ENCODE results near the gene DLGAP1. TPM values are rescaled to one million over a fixed set of nuclear protein-coding genes. Genes with fewer than 3 reads are reported as not detected.

Gene DLGAP1
- total RNA-seq, 1 experiment from 2014 or later, result 0.07 TPM

GRCh38 chr18:4193086-4193485 is 262.0 kb downstream of the DLGAP1 start:
- Mint-ChIP-seq H3K36me3 (ENCODE audit: insufficient read depth, unreplicated experiment) (no peaks in the 10 kb centered on the region), H3K27me3 (ENCODE audit: insufficient read depth, unreplicated experiment) (peaks cover 9% of the 10 kb centered on the region), H3K4me1 (ENCODE audit: low read depth, unreplicated experiment) (no peaks in the 10 kb centered on the region), H3K27ac (ENCODE audit: unreplicated experiment) (no peak overlapping the region), H3K4me3 (ENCODE audit: unreplicated experiment) (no peak overlapping the region), H3K9me3 (ENCODE audit: unreplicated experiment) (no peaks in the 10 kb centered on the region)
- no peak for TF ChIP-seq CTCF (IDR thresholded peaks at IDR 0.05; ENCODE audit: insufficient read depth in 1 of 2, low read depth in 1 of 2, low read length in 1 of 2, severe bottlenecking in 1 of 2, unreplicated experiment in 1 of 2)
- H3K9me3 ChIP-seq, result no peaks in the 10 kb centered on the region
- no peaks in the 10 kb centered on the region for H3K27me3 ChIP-seq (replicated peaks; ENCODE audit: control insufficient read depth, insufficient read depth, low read length)
- H3K4me3 ChIP-seq (ENCODE audit: low read depth, low read length), result no peak overlapping the region
- POLR2A ChIA-PET, result no interaction called here
- no peak for DNase-seq
- no TSS peak for BruUV-seq (replicated peaks)
- intact Hi-C loops (cut with micrococcal nuclease; ENCODE audit: unreplicated experiment), result no loop called here
- H3K4me1 ChIP-seq, result no peaks in the 10 kb centered on the region
- CTCF ChIA-PET, result no interaction called here
- no peaks in the 10 kb centered on the region for H3K36me3 ChIP-seq (ENCODE audit: control insufficient read depth, insufficient read depth, low read length)

- intact Hi-C loops (cut with micrococcal nuclease; ENCODE audit: unreplicated experiment), result loop anchor here (1.0 kb wide), 1 partner anchor 875 kb away; no protein-coding TSS in a partner anchor
- Histone ChIP-seq H3K4me3 (ENCODE audit: low read depth, low read length) (no peak overlapping the region), H3K27me3 (replicated peaks; ENCODE audit: control insufficient read depth, insufficient read depth, low read length) (no peaks in the 10 kb centered on the region), H3K4me1 (no peaks in the 10 kb centered on the region), H3K9me3 (0 out of 2 replicates have a peak, but pooled peaks cover 3% of the 10 kb centered on the region), H3K36me3 (ENCODE audit: control insufficient read depth, insufficient read depth, low read length) (no peaks in the 10 kb centered on the region)
- POLR2A ChIA-PET, result no interaction called here
- H3K4me1 Mint-ChIP-seq (ENCODE audit: low read depth, unreplicated experiment), result no peaks in the 10 kb centered on the region
- CTCF ChIA-PET, result interaction anchor here (0.5 to 1.5 kb wide), 3 partner anchors 10 to 875 kb away, joined by 3 to 6 read pairs (median 4); no protein-coding TSS in a partner anchor
- no peak overlapping the region for H3K27ac Mint-ChIP-seq (ENCODE audit: unreplicated experiment)
- no peaks in the 10 kb centered on the region for H3K36me3 Mint-ChIP-seq (ENCODE audit: insufficient read depth, unreplicated experiment)
- H3K27me3 Mint-ChIP-seq (ENCODE audit: insufficient read depth, unreplicated experiment), result peaks cover 3% of the 10 kb centered on the region
- no TSS peak for BruUV-seq (replicated peaks)
- H3K4me3 Mint-ChIP-seq (ENCODE audit: unreplicated experiment), result no peak overlapping the region
- H3K9me3 Mint-ChIP-seq (ENCODE audit: unreplicated experiment), result no peaks in the 10 kb centered on the region
- peak in 1 of 2 experiments; percentile 13 for DNase-seq
- peak in 1 of 2 experiments; percentile 54 for TF ChIP-seq CTCF (IDR thresholded peaks at IDR 0.05; ENCODE audit: insufficient read depth in 1 of 2, low read depth in 1 of 2, low read length in 1 of 2, severe bottlenecking in 1 of 2, unreplicated experiment in 1 of 2)
Observed at GRCh38 chr18:4181882-4182568, 273.1 kb downstream of the DLGAP1 start.

- POLR2A ChIA-PET, result no interaction called here
- CTCF ChIA-PET, result interaction anchor here (1.5 kb wide), 1 partner anchor 876 kb away, joined by 6 read pairs; no protein-coding TSS in a partner anchor
- no peaks in the 10 kb centered on the region for H3K36me3 Mint-ChIP-seq (ENCODE audit: insufficient read depth, unreplicated experiment)
- BruUV-seq (replicated peaks), result no TSS peak
- no peaks in the 10 kb centered on the region for H3K27me3 Mint-ChIP-seq (ENCODE audit: insufficient read depth, unreplicated experiment)
- intact Hi-C loops (cut with micrococcal nuclease; ENCODE audit: unreplicated experiment), result no loop called here
- H3K27ac Mint-ChIP-seq (ENCODE audit: unreplicated experiment), result no peak overlapping the region
- H3K4me1 Mint-ChIP-seq (ENCODE audit: low read depth, unreplicated experiment), result no peaks in the 10 kb centered on the region
- Histone ChIP-seq H3K36me3 (ENCODE audit: control insufficient read depth, insufficient read depth, low read length) (no peaks in the 10 kb centered on the region), H3K9me3 (0 out of 2 replicates have a peak, but pooled peaks cover 3% of the 10 kb centered on the region), H3K4me1 (no peaks in the 10 kb centered on the region), H3K27me3 (replicated peaks; ENCODE audit: control insufficient read depth, insufficient read depth, low read length) (no peaks in the 10 kb centered on the region), H3K4me3 (ENCODE audit: low read depth, low read length) (no peak overlapping the region)
- TF ChIP-seq CTCF (IDR thresholded peaks at IDR 0.05; ENCODE audit: insufficient read depth in 1 of 2, low read depth in 1 of 2, low read length in 1 of 2, severe bottlenecking in 1 of 2, unreplicated experiment in 1 of 2), result no peak
- no peak overlapping the region for H3K4me3 Mint-ChIP-seq (ENCODE audit: unreplicated experiment)
- no peaks in the 10 kb centered on the region for H3K9me3 Mint-ChIP-seq (ENCODE audit: unreplicated experiment)
- DNase-seq, result no peak
Observed at GRCh38 chr18:4181086-4181485, 274.0 kb downstream of the DLGAP1 start.

All from Caco-2 (cell line).